ENCODE results near the gene WDR20.

DNA sequence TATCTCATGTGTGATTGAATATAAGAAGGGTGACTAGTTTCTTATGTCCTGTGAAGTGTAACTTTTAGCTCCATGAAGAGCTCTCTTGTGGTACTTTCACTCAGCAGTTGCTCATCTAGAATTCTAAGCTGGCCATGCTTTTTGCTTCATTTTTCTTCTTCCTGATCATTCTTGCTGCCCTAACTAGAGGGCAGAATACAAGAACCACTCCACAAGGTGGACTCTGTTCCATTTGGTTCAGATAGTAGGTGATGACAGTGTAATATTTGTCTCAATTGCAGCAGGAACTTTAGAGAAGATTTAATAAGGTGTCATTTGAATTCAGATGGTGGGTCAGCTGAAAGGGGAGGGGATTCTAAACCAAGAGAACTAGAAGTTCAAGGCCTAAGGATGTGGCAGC is 17.6 kb downstream of the WDR20 start:
- TF ChIP-seq, protein P1, sequence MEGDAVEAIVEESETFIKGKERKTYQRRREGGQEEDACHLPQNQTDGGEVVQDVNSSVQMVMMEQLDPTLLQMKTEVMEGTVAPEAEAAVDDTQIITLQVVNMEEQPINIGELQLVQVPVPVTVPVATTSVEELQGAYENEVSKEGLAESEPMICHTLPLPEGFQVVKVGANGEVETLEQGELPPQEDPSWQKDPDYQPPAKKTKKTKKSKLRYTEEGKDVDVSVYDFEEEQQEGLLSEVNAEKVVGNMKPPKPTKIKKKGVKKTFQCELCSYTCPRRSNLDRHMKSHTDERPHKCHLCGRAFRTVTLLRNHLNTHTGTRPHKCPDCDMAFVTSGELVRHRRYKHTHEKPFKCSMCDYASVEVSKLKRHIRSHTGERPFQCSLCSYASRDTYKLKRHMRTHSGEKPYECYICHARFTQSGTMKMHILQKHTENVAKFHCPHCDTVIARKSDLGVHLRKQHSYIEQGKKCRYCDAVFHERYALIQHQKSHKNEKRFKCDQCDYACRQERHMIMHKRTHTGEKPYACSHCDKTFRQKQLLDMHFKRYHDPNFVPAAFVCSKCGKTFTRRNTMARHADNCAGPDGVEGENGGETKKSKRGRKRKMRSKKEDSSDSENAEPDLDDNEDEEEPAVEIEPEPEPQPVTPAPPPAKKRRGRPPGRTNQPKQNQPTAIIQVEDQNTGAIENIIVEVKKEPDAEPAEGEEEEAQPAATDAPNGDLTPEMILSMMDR (conservative IDR thresholded peaks at IDR 0.05; ENCODE audit: low read length), result no peak
- no peak for TF ChIP-seq EZH2phosphoT487 (IDR thresholded peaks at IDR 0.05; ENCODE audit: borderline replicate concordance, low read depth, low read length)
